Subcutaneous abdominal adipose tissue (tissue), 5 donors: ENCODE results near the gene PRKCI.
"Not testable (repeated sequence)": the region's sequence is repeated elsewhere in the genome, so short reads cannot be mapped to it uniquely, and the experiment has no call there.

Experiments used
- H3K27ac ChIP-seq: one replicate; pipeline ENCODE4 v1.7.0; 2013; ENCODE audit warnings: low read depth, mild to moderate bottlenecking, inconsistent platforms, low read length, moderate library complexity
- H3K27me3 ChIP-seq, 5 donors: one replicate each; pipeline ENCODE4 v1.7.0; 2013; ENCODE audit warnings: low read length in 5 of 5, inconsistent platforms in 1 of 5; ENCODE audit not compliant: control insufficient read depth in 5 of 5, insufficient read depth in 4 of 5
- H3K36me3 ChIP-seq, 5 donors: one replicate each; pipeline ENCODE4 v1.7.0; 2013; ENCODE audit warnings: low read length in 5 of 5; ENCODE audit not compliant: control insufficient read depth in 5 of 5, insufficient read depth in 5 of 5
- H3K4me1 ChIP-seq, 5 donors: one replicate each; pipeline ENCODE4 v1.7.0; 2013; ENCODE audit warnings: low read length in 5 of 5, mild to moderate bottlenecking in 3 of 5, moderate library complexity in 1 of 5; ENCODE audit not compliant: control insufficient read depth in 5 of 5, insufficient read depth in 5 of 5
- H3K4me3 ChIP-seq, 5 donors: one replicate each; pipeline ENCODE4 v1.7.0; 2013; ENCODE audit warnings: low read length in 5 of 5, low read depth in 1 of 5
- H3K9ac ChIP-seq, 5 donors: one replicate each; pipeline ENCODE4 v1.7.0; 2013; ENCODE audit warnings: low read length in 5 of 5, mild to moderate bottlenecking in 4 of 5, moderate library complexity in 3 of 5
- H3K9me3 ChIP-seq, 5 donors: one replicate each; pipeline ENCODE4 v1.7.0; 2013; ENCODE audit warnings: low read length in 5 of 5; ENCODE audit not compliant: control insufficient read depth in 5 of 5
- donor health status: healthy.
- donor health status: healthy.
- donor health status: healthy.
- donor health status: healthy.
- donor health status: healthy.

PRKCI gene

GRCh38 chr3:170330366-170330765 is 108.1 kb downstream of the PRKCI start:
- Histone ChIP-seq H3K27ac (no peak overlapping the region), H3K4me1 (peaks cover 0 to 4% (median 0%) of the 10 kb centered on the region in 5 donors), H3K36me3 (no peaks in the 10 kb centered on the region), H3K27me3 (no peaks in the 10 kb centered on the region), H3K4me3 (no peak overlapping the region), H3K9ac (no peak overlapping the region), H3K9me3 (no peaks in the 10 kb centered on the region)

DNA sequence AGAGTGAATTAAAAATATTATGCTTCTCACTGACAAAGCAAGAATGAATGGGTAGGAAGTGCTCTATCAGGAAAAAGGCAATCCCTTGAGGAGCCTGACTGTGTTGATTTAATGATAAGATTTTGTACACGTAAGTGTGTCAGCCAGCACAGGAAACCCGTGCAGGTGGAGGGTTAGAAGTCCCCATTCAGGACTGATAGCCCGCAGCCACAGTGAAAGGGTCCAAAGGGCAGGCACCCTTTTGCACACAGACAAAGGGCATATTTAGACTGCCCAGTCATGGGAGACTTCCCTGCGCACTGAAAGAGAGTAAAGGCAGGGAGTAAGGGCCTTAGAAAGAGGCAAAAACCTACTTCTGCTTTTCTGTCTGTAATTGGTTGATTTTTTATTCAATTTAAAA is 108.9 kb downstream of the PRKCI start:
- Histone ChIP-seq H3K9ac (no peak overlapping the region), H3K36me3 (no peaks in the 10 kb centered on the region), H3K9me3 (no peaks in the 10 kb centered on the region), H3K27ac (no peak overlapping the region), H3K4me3 (no peak overlapping the region), H3K4me1 (peaks cover 0 to 4% (median 0%) of the 10 kb centered on the region in 5 donors), H3K27me3 (no peaks in the 10 kb centered on the region)

DNA sequence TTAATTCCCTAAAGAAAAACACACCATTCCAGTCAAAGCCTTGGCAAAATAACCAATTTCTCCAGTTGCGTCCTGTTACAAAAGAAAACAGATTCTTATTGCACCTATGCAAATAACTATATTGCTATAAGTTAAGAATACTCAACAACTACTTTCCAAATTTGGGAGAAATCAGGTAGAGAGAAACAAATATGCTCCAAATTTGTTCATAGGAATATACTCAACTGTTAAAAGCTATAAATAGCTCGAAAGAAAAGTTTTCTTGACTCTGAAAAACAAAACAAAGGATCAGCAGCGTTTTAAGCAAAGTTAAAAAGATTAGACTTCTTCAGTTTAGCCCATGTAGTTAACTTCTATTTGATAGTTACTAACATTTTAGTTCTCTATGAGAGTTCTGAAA is 115.2 kb downstream of the PRKCI start:
- Histone ChIP-seq H3K36me3 (no peaks in the 10 kb centered on the region), H3K4me1 (no peaks in the 10 kb centered on the region), H3K9me3 (peaks cover 0 to 5% (median 3%) of the 10 kb centered on the region in 5 donors)

GRCh38 chr3:170338690-170339340 is 116.6 kb downstream of the PRKCI start:
- Histone ChIP-seq H3K4me1 (no peaks in the 10 kb centered on the region), H3K27me3 (no peaks in the 10 kb centered on the region), H3K9ac (no peak overlapping the region), H3K9me3 (peaks cover 0 to 5% (median 3%) of the 10 kb centered on the region in 5 donors), H3K4me3 (no peak overlapping the region), H3K27ac (no peak overlapping the region), H3K36me3 (no peaks in the 10 kb centered on the region)

More for the DNA sequence above, 115.2 kb downstream of the PRKCI start:
- Histone ChIP-seq H3K27me3 (no peaks in the 10 kb centered on the region), H3K27ac (no peak overlapping the region), H3K4me3 (no peak overlapping the region), H3K9ac (no peak overlapping the region)

DNA sequence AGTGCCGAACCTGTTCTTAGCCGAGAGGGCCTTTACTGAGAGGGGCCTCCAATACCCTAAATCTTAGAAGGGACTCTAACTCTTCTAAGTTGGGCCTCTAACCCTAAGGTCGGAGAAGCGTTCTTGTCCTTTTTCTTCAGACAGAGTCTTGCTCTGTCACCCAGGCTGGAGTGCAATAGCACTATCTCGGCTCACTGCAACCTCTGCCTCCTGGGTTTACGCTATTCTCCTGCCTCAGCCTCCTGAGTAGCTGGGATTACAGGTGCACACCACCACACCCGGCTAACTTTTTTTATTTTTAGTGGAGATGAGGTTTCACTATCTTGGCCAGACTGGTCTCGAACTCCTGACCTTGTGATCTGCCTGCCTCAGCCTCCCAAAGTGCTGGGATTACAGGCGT is 120.0 kb downstream of the PRKCI start:
- H3K27me3 ChIP-seq, result not testable (repeated sequence)

DNA sequence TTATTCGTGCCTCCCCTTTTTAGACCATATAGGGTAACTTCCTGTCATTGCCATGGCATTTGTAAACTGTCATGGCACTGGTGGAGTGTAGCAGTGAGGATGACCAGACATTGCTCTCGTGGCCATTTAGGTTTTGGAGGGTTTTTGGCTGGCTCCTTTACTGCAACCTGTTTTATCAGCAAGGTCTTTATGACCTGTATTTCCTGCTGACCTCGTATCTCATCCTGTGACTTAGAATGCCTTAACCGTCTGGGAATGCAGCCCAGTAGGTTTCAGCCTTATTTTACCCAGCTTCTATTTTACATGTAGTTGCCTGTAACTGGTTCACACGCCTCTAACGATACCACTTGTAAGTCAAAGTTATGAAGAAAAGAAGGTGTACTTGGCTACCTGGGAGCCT is 121.6 kb downstream of the PRKCI start:
- H3K36me3 ChIP-seq, H3K9ac ChIP-seq, H3K27me3 ChIP-seq, H3K4me1 ChIP-seq, H3K27ac ChIP-seq, H3K9me3 ChIP-seq, H3K4me3 ChIP-seq: not testable (repeated sequence)

More for the DNA sequence above, 120.0 kb downstream of the PRKCI start:
- H3K9ac ChIP-seq, H3K36me3 ChIP-seq, H3K4me3 ChIP-seq, H3K9me3 ChIP-seq, H3K27ac ChIP-seq, H3K4me1 ChIP-seq: not testable (repeated sequence)

DNA sequence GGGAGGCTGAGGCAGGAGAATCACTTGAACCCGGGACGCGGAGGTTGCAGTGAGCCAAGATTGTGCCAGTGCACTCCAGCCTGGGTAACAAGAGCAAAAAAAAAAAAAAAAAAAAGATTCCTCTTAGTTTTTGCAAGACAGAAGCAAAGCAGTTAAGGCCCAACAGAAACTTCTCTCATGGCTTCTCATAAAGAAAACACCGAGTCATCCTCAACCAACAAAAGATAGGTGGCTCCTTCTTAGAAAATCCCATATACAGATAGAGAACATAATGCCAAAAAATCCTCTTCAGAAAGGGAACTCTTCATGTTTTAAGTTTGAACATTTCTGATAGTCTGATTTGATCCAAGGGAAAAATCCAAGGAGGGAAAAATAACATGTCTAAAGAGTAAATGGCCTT is 122.7 kb downstream of the PRKCI start:
- Histone ChIP-seq H3K36me3 (no peaks in the 10 kb centered on the region), H3K27ac (no peak overlapping the region), H3K9me3 (no peaks in the 10 kb centered on the region), H3K4me1 (peaks cover 0 to 2% (median 0%) of the 10 kb centered on the region in 5 donors), H3K27me3 (no peaks in the 10 kb centered on the region), H3K4me3 (no peak overlapping the region), H3K9ac (no peak overlapping the region)

- H3K9me3 ChIP-seq, result no peaks in the 10 kb centered on the region
- H3K4me3 ChIP-seq, result no peak overlapping the region
- no peak overlapping the region for H3K27ac ChIP-seq
- no peaks in the 10 kb centered on the region for H3K27me3 ChIP-seq
- H3K4me1 ChIP-seq, result peaks cover 0 to 4% (median 2%) of the 10 kb centered on the region in 5 donors
- H3K36me3 ChIP-seq, result no peaks in the 10 kb centered on the region
- H3K9ac ChIP-seq, result no peak overlapping the region
Observed at GRCh38 chr3:170346481-170347392, 124.5 kb downstream of the PRKCI start.

- no peak overlapping the region for H3K4me3 ChIP-seq
- no peaks in the 10 kb centered on the region for H3K36me3 ChIP-seq
- no peak overlapping the region for H3K9ac ChIP-seq
- H3K9me3 ChIP-seq, result no peaks in the 10 kb centered on the region
- H3K4me1 ChIP-seq, result peaks cover 0 to 7% (median 6%) of the 10 kb centered on the region in 5 donors
- no peaks in the 10 kb centered on the region for H3K27me3 ChIP-seq
- H3K27ac ChIP-seq, result no peak overlapping the region
Observed at GRCh38 chr3:170350515-170351413, 128.5 kb downstream of the PRKCI start.
